ENCODE results near the gene CNOT6.

GRCh38 chr5:180599981-180600553, 105.9 kb downstream of the CNOT6 start:
- TF ChIP-seq CTCF (IDR thresholded peaks at IDR 0.05; ENCODE audit: insufficient read depth, low read length, poor library complexity, severe bottlenecking) (no peak), EZH2phosphoT487 (conservative IDR thresholded peaks at IDR 0.05; ENCODE audit: low read length) (no peak)
